ENCODE data around the gene ZNF560. TPM values are rescaled to one million over a fixed set of nuclear protein-coding genes. Genes with fewer than 3 reads are reported as not detected.
A peak's percentile ranks its signal among the peaks of the same experiment; 100 is the strongest.

ZNF560 gene
- total RNA-seq, 1 experiment from 2014 or later, result not detected

- Histone ChIP-seq H3K27me3 (ENCODE audit: control insufficient read depth, insufficient read depth, low read length) (no peaks in the 10 kb centered on the region), H3K36me3 (replicated peaks; ENCODE audit: control insufficient read depth, insufficient read depth, low read length) (no peaks in the 10 kb centered on the region), H3K4me3 (ENCODE audit: insufficient read depth, low read depth, low read length) (no peak overlapping the region)
- DNase-seq, result no peak
These were observed 13.3 kb downstream of the ZNF560 start for GRCh38 chr19:9485140-9485539.

GRCh38 chr19:9474975-9475374, 23.4 kb downstream of the ZNF560 start:
- Histone ChIP-seq H3K27me3 (ENCODE audit: control insufficient read depth, insufficient read depth, low read length) (no peaks in the 10 kb centered on the region), H3K36me3 (replicated peaks; ENCODE audit: control insufficient read depth, insufficient read depth, low read length) (no peaks in the 10 kb centered on the region), H3K4me3 (ENCODE audit: insufficient read depth, low read depth, low read length) (no peak overlapping the region)
- DNase-seq, result no peak

GRCh38 chr19:9467161-9467560, 31.3 kb downstream of the ZNF560 start:
- H3K4me3 ChIP-seq (ENCODE audit: insufficient read depth, low read depth, low read length), result no peak overlapping the region
- no peaks in the 10 kb centered on the region for H3K36me3 ChIP-seq (replicated peaks; ENCODE audit: control insufficient read depth, insufficient read depth, low read length)
- no peak for DNase-seq
- H3K27me3 ChIP-seq (ENCODE audit: control insufficient read depth, insufficient read depth, low read length), result no peaks in the 10 kb centered on the region

- Histone ChIP-seq H3K36me3 (replicated peaks; ENCODE audit: control insufficient read depth, insufficient read depth, low read length) (no peaks in the 10 kb centered on the region), H3K27me3 (ENCODE audit: control insufficient read depth, insufficient read depth, low read length) (no peaks in the 10 kb centered on the region), H3K4me3 (ENCODE audit: insufficient read depth, low read depth, low read length) (no peak overlapping the region)
- no peak for DNase-seq
These were observed 36.5 kb downstream of the ZNF560 start for GRCh38 chr19:9461938-9462337.

- Histone ChIP-seq H3K4me3 (ENCODE audit: insufficient read depth, low read depth, low read length) (no peak overlapping the region), H3K27me3 (ENCODE audit: control insufficient read depth, insufficient read depth, low read length) (no peaks in the 10 kb centered on the region), H3K36me3 (replicated peaks; ENCODE audit: control insufficient read depth, insufficient read depth, low read length) (no peaks in the 10 kb centered on the region)
- DNase-seq, result no peak
These were observed 42.3 kb downstream of the ZNF560 start for GRCh38 chr19:9456018-9456689.

GRCh38 chr19:9453953-9454352, 44.5 kb downstream of the ZNF560 start:
- no peak overlapping the region for H3K4me3 ChIP-seq (ENCODE audit: insufficient read depth, low read depth, low read length)
- H3K27me3 ChIP-seq (ENCODE audit: control insufficient read depth, insufficient read depth, low read length), result no peaks in the 10 kb centered on the region
- DNase-seq, result no peak
- H3K36me3 ChIP-seq (replicated peaks; ENCODE audit: control insufficient read depth, insufficient read depth, low read length), result no peaks in the 10 kb centered on the region

- no peak for DNase-seq
- H3K27me3 ChIP-seq (ENCODE audit: control insufficient read depth, insufficient read depth, low read length), result no peaks in the 10 kb centered on the region
- H3K36me3 ChIP-seq (replicated peaks; ENCODE audit: control insufficient read depth, insufficient read depth, low read length), result no peaks in the 10 kb centered on the region
- no peak overlapping the region for H3K4me3 ChIP-seq (ENCODE audit: insufficient read depth, low read depth, low read length)
These were observed 53.4 kb downstream of the ZNF560 start for GRCh38 chr19:9445037-9445436.

GRCh38 chr19:9436358-9436757, 62.1 kb downstream of the ZNF560 start:
- DNase-seq, result no peak
- Histone ChIP-seq H3K36me3 (replicated peaks; ENCODE audit: control insufficient read depth, insufficient read depth, low read length) (0 out of 2 replicates have a peak, but pooled peaks cover 2% of the 10 kb centered on the region), H3K27me3 (ENCODE audit: control insufficient read depth, insufficient read depth, low read length) (no peaks in the 10 kb centered on the region), H3K4me3 (ENCODE audit: insufficient read depth, low read depth, low read length) (no peak overlapping the region)

- Histone ChIP-seq H3K27me3 (ENCODE audit: control insufficient read depth, insufficient read depth, low read length) (no peaks in the 10 kb centered on the region), H3K4me3 (ENCODE audit: insufficient read depth, low read depth, low read length) (peak within 1 kb of the TSS; percentile 75), H3K36me3 (replicated peaks; ENCODE audit: control insufficient read depth, insufficient read depth, low read length) (0 out of 2 replicates have a peak, but pooled peaks cover 2% of the 10 kb centered on the region)
- peak; percentile 91 for DNase-seq
These were observed 62.8 kb downstream of the ZNF560 start, which contains the start of gene ZNF266 for GRCh38 chr19:9435279-9436268. Gene ZNF266, minus strand, starts transcription at chr19:9435573. Its CDS starts 15,484 bp downstream, at chr19:9420089.

GRCh38 chr19:9431475-9431874, 66.9 kb downstream of the ZNF560 start:
- DNase-seq, result peak; percentile 73
- no peak overlapping the region for H3K4me3 ChIP-seq (ENCODE audit: insufficient read depth, low read depth, low read length)
- no peaks in the 10 kb centered on the region for H3K27me3 ChIP-seq (ENCODE audit: control insufficient read depth, insufficient read depth, low read length)
- H3K36me3 ChIP-seq (replicated peaks; ENCODE audit: control insufficient read depth, insufficient read depth, low read length), result 0 out of 2 replicates have a peak, but pooled peaks cover 2% of the 10 kb centered on the region

GRCh38 chr19:9430444-9430843, 68.0 kb downstream of the ZNF560 start:
- Histone ChIP-seq H3K27me3 (ENCODE audit: control insufficient read depth, insufficient read depth, low read length) (no peaks in the 10 kb centered on the region), H3K36me3 (replicated peaks; ENCODE audit: control insufficient read depth, insufficient read depth, low read length) (peaks cover 2% of the 10 kb centered on the region; the same call in 1 of the 2 replicates), H3K4me3 (ENCODE audit: insufficient read depth, low read depth, low read length) (no peak overlapping the region)
- no peak for DNase-seq

GRCh38 chr19:9427941-9428340, 70.5 kb downstream of the ZNF560 start:
- no peak overlapping the region for H3K4me3 ChIP-seq (ENCODE audit: insufficient read depth, low read depth, low read length)
- no peak for DNase-seq
- H3K27me3 ChIP-seq (ENCODE audit: control insufficient read depth, insufficient read depth, low read length), result no peaks in the 10 kb centered on the region
- peaks cover 6% of the 10 kb centered on the region for H3K36me3 ChIP-seq (replicated peaks; ENCODE audit: control insufficient read depth, insufficient read depth, low read length)

All from H7 (cell line).